HFF-Myc (cell line): ENCODE measurements around the gene C1QB.

Experiments used
- DNase-seq: peaks from one replicate; pipeline ENCODE4 v3.0.0-alpha.2; 2011; ENCODE audit warnings: low read depth; ENCODE audit errors: extremely low read depth
- H3K4me3 ChIP-seq: replicated peaks from 2 replicates; pipeline ENCODE4 v1.5.1; 2011; ENCODE audit warnings: low read depth, mild to moderate bottlenecking, control low read depth, low read length
- TF ChIP-seq, protein P1 (sequence below): IDR thresholded peaks from 2 replicates; pipeline ENCODE4 v1.5.1; 2012; ENCODE audit warnings: mild to moderate bottlenecking, low read depth, low read length, control low read depth; ENCODE audit errors: missing control alignments

The C1QB gene

DNA sequence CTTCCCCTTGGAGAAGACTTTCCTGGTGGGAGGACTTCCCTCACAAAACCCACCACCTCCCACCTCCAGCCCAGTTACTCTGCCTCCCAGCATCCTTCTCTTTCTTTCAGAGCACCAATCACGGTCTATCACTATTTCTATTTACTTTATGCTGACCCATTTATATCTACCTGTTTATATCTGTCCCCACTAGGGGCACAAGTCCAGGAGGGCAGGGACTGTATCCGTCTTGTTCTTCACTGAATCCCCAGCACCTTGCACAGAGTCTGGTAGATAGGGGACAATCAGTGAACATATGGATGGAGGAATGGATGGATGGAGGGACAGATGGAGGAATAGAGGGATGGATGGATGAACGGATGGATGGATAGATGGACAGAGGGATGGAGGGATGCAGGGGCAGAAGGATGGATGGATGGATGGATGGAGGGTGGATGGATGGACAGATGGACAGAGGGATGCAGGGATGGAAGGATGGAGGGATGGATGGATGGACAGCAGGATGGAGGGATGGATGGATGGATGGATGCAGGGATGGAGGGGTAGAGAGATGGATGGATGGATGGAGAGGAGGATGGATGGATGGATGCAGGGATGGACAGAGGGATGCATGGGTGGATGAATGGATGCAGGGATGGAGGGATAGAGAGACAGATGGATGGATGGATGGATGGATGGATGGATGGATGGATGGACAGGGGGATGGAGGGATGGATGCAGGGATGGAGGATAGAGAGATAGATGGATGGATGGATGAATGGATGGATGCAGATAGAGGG lies 5.5 kb downstream of the C1QB start:
- TF ChIP-seq, protein P1, sequence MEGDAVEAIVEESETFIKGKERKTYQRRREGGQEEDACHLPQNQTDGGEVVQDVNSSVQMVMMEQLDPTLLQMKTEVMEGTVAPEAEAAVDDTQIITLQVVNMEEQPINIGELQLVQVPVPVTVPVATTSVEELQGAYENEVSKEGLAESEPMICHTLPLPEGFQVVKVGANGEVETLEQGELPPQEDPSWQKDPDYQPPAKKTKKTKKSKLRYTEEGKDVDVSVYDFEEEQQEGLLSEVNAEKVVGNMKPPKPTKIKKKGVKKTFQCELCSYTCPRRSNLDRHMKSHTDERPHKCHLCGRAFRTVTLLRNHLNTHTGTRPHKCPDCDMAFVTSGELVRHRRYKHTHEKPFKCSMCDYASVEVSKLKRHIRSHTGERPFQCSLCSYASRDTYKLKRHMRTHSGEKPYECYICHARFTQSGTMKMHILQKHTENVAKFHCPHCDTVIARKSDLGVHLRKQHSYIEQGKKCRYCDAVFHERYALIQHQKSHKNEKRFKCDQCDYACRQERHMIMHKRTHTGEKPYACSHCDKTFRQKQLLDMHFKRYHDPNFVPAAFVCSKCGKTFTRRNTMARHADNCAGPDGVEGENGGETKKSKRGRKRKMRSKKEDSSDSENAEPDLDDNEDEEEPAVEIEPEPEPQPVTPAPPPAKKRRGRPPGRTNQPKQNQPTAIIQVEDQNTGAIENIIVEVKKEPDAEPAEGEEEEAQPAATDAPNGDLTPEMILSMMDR: no peak
- H3K4me3 ChIP-seq: no peak overlapping the region
- no peak for DNase-seq

DNA sequence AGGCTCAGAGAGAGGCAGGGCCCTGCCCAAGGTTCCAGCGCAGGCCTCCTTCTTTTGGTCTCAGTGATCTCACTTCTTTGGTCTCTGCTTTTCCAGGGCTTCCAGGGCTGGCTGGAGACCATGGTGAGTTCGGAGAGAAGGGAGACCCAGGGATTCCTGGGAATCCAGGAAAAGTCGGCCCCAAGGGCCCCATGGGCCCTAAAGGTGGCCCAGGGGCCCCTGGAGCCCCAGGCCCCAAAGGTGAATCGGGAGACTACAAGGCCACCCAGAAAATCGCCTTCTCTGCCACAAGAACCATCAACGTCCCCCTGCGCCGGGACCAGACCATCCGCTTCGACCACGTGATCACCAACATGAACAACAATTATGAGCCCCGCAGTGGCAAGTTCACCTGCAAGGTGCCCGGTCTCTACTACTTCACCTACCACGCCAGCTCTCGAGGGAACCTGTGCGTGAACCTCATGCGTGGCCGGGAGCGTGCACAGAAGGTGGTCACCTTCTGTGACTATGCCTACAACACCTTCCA lies 7.7 kb downstream of the C1QB start:
- no peak for DNase-seq
- no peak overlapping the region for H3K4me3 ChIP-seq
- TF ChIP-seq, protein P1: no peak

DNA sequence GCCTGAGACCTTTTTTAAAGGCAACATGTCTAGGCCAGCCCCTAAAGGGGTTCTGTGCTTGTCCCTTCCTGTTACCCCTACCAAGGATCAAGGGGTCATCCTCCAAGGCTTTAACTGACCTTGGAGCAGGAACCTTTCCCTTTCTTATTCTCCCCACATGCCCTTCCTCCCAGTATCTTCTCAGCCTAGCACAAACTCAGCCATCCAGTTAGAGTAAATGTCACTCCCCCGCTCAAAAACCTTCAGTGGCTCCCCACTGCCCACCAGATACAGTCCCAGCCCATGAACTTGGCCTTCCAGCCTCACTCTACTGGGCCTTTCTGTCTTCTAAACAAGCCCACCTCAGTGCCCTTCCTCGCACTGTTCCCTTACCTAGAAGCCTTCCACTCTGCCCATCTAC lies 8.8 kb downstream of the C1QB start:
- H3K4me3 ChIP-seq: no peak overlapping the region
- TF ChIP-seq, protein P1: no peak
- DNase-seq: no peak

DNA sequence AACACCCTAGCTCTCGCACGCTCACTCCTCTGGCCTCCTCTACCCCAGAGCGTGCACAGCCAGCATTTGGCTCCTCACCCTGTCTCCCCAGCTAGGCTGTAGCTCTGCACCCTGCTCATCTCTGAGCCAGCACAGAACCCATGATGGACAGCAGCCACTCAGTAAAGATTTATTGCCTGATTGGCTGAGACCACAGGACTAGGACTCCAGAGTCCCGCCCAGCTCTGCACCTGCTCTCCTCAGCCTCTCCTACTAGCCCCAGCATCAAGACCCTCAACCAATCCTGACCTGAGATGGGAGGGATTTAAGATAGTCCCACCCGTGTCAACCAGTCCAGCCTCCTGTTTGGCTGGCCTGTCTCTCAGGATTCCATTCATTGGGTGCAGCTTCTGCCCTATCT lies 9.3 kb downstream of the C1QB start:
- TF ChIP-seq, protein P1: no peak
- no peak for DNase-seq
- H3K4me3 ChIP-seq: no peak overlapping the region

DNA sequence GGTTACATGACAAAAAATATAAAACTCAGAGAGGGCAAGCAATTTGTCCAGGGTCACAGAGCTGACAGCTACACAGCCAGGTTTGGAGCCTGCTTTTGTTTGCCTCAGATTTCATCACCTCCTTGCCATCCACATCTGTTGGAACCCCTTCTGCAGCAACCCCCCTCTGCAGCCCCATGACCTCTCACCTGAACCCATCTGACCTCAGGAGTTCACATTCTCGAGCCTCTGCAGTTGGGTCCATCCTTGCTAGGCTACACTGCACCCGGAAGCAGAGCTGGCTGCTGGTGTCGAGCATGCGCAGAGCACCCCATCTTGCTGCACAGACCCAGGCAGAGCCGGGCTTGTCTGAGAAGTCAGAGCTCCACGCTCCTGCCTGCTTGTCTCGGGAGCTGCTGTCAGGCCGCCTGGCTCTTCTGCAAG lies 10.0 kb downstream of the C1QB start:
- TF ChIP-seq, protein P1: no peak
- H3K4me3 ChIP-seq: no peak overlapping the region
- no peak for DNase-seq

DNA sequence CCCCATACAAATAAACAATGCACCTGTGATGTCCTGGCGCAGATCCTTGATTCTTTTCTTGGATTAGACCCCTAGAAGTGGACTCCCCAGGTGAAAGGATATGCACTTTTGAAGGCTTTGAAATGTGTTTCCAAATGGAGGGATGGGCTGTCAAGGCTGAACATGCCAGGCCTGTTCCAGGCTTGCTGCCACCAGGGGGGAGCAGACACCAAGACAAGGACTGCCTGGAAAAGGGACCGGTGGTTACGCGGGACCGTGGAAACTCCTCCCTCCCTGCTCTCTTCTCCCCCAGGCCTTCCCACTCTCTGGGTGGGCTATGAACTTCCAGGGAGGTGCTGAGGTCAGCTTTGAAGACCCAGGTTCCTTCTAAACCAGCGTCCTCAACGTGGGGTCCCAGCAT lies 12.7 kb downstream of the C1QB start:
- DNase-seq: no peak
- TF ChIP-seq, protein P1: peak; percentile 71
- no peak overlapping the region for H3K4me3 ChIP-seq
